Sigmoid colon (tissue), 7 donors: ENCODE data around the gene L1TD1. TPM values are rescaled to one million over a fixed set of nuclear protein-coding genes. Genes with fewer than 3 reads are reported as not detected.
A peak's percentile ranks its signal among the peaks of the same experiment; 100 is the strongest.

Experiments used
- DNase-seq: peaks from one replicate; pipeline ENCODE4 v3.0.0-alpha.2; 2019
- H3K27ac ChIP-seq, 4 donors: fragments of 200-600 bp; sonication (generic); one replicate each; pipeline ENCODE4 v1.5.1; 2016 to 2019; ENCODE audit warnings: mild to moderate bottlenecking in 1 of 4
- H3K27me3 ChIP-seq, 3 donors: fragments of 200-600 bp; sonication (generic); one replicate each; pipeline ENCODE4 v1.5.1; 2019; ENCODE audit warnings: mild to moderate bottlenecking in 1 of 3
- H3K36me3 ChIP-seq, 4 donors: fragments of 200-600 bp; sonication (generic); one replicate each; pipeline ENCODE4 v1.5.1; 2016 to 2019
- H3K4me1 ChIP-seq, 4 donors: fragments of 200-600 bp; sonication (generic); one replicate each; pipeline ENCODE4 v1.5.1; 2017 to 2019
- H3K4me3 ChIP-seq, 4 donors: fragments of 200-600 bp; sonication (generic); one replicate each; pipeline ENCODE4 v1.5.1; 2017 to 2019; ENCODE audit warnings: mild to moderate bottlenecking in 2 of 4, moderate library complexity in 1 of 4
- H3K9me3 ChIP-seq, 4 donors: fragments of 200-600 bp in 3 of 4; sonication (generic) in 3 of 4; one replicate each; pipeline versions ENCODE4 v1.5.1 to v1.6.1; 2013 to 2019
- CTCF ChIP-seq, 4 experiments: fragments of 450-650 bp in 3 of 4; fragments of 200-600 bp in 1 of 4; IDR thresholded peaks; one replicate each; pipeline ENCODE4 v1.5.1; 2016 to 2019; ENCODE audit warnings: antibody characterized with exemption in 4 of 4, mild to moderate bottlenecking in 3 of 4, moderate library complexity in 2 of 4
- EP300 ChIP-seq, 4 donors: sonication (generic); formaldehyde crosslinking; IDR thresholded peaks; one replicate each; pipeline ENCODE4 v1.6.1; 2017; ENCODE audit warnings: antibody characterized with exemption in 4 of 4
- POLR2A ChIP-seq, 2 donors: fragments of 450-650 bp; IDR thresholded peaks; one replicate each; pipeline ENCODE4 v1.6.1; 2016; ENCODE audit warnings: antibody characterized with exemption in 2 of 2, mild to moderate bottlenecking in 2 of 2, moderate library complexity in 2 of 2
- POLR2AphosphoS5 ChIP-seq, 4 donors: sonication (generic); formaldehyde crosslinking; IDR thresholded peaks; one replicate each; pipeline ENCODE4 v1.6.1; 2017; ENCODE audit warnings: antibody characterized with exemption in 4 of 4
- WGBS, 2 donors: extraction: QIAGEN DNeasy Blood & Tissue Kit; methylation state at CpG; one replicate each; pipeline ENCODE4 v1.1.7; 2013; 5-methylcytosine and 5-hydroxymethylcytosine counted together
- intact Hi-C: fragments of 100-400 bp; cut with DNase I; formaldehyde crosslinking; loops from one replicate; pipeline ENCODE4 v1.15.1; 2023
- polyA plus RNA-seq, 3 donors: library from polyadenylated mRNA; stranded (reverse); fragments of 200-250 nt; gene quantifications; one replicate each; pipeline ENCODE4 v1.2.3, GENCODE V29; 2013
- total RNA-seq, 4 donors: library from RNA; depleted of rRNA; stranded (reverse); fragments of >200 nt; gene quantifications; one replicate each; pipeline ENCODE4 v1.1.0, GENCODE V29; 2016
- donor health status: healthy with polysubstance abuse.
- donor health status: Bipolar disorder and iron deficiency.
- donor health status: healthy.

The L1TD1 gene
- total and polyA plus RNA-seq, 7 donors, result under 0.01 to 8.0 (median 1.4) TPM; not detected in 1

- no peak overlapping the region for H3K4me3 ChIP-seq
- H3K9me3 ChIP-seq, result peaks cover 0 to 10% (median 0%) of the 10 kb centered on the region in 4 donors
- no peaks in the 10 kb centered on the region for H3K36me3 ChIP-seq
- H3K4me1 ChIP-seq, result no peaks in the 10 kb centered on the region
- TF ChIP-seq EP300 (IDR thresholded peaks at IDR 0.05) (no peak), CTCF (IDR thresholded peaks at IDR 0.05) (no peak), POLR2A (IDR thresholded peaks at IDR 0.05) (no peak), POLR2AphosphoS5 (IDR thresholded peaks at IDR 0.05) (no peak)
- no peaks in the 10 kb centered on the region for H3K27me3 ChIP-seq
- WGBS, 2 donors, result 0 to 1% methylated on average over 1 of the region's 1 CpG
- DNase-seq, result no peak
- intact Hi-C loops, result no loop called here
- H3K27ac ChIP-seq, result no peak overlapping the region
Measured at GRCh38 chr1:62208970-62209369, 14.3 kb downstream of the L1TD1 start.

DNA sequence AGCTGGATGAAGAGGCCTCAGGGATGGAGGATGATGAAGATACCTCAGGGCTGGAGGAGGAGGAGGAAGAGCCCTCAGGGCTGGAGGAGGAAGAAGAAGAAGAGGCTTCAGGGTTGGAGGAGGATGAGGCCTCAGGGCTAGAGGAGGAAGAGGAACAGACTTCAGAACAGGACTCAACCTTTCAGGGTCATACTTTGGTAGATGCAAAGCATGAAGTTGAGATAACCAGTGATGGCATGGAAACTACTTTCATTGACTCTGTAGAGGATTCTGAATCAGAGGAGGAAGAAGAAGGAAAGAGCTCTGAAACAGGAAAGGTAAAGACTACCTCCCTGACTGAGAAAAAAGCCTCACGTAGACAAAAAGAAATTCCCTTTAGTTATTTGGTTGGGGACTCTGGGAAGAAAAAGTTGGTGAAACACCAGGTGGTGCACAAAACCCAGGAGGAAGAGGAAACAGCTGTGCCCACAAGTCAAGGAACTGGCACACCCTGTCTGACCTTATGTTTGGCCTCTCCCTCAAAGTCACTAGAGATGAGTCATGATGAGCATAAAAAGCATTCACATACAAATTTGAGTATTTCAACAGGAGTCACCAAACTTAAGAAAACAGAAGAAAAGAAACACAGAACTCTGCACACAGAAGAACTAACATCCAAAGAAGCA lies 15.4 kb downstream of the L1TD1 start:
- intact Hi-C loops, result no loop called here
- WGBS, 2 donors, result 73 to 94% methylated on average over 1 of the region's 1 CpG
- no peaks in the 10 kb centered on the region for H3K4me1 ChIP-seq
- H3K36me3 ChIP-seq, result no peaks in the 10 kb centered on the region
- no peak overlapping the region for H3K4me3 ChIP-seq
- peak; percentile 3 for DNase-seq
- peaks cover 0 to 10% (median 0%) of the 10 kb centered on the region in 4 donors for H3K9me3 ChIP-seq
- no peak overlapping the region for H3K27ac ChIP-seq
- TF ChIP-seq POLR2AphosphoS5 (IDR thresholded peaks at IDR 0.05), result no peak
- TF ChIP-seq EP300 (IDR thresholded peaks at IDR 0.05), result no peak
- no peak for TF ChIP-seq CTCF (IDR thresholded peaks at IDR 0.05)
- TF ChIP-seq POLR2A (IDR thresholded peaks at IDR 0.05), result no peak
- H3K27me3 ChIP-seq, result no peaks in the 10 kb centered on the region

DNA sequence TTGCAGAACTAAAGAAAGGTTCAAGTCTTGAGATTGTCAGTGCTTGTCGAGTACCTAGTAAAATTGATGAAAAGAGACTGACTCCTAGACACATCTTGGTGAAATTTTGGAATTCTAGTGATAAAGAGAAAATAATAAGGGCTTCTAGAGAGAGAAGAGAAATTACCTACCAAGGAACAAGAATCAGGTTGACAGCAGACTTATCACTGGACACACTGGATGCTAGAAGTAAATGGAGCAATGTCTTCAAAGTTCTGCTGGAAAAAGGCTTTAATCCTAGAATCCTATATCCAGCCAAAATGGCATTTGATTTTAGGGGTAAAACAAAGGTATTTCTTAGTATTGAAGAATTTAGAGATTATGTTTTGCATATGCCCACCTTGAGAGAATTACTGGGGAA lies 16.3 kb downstream of the L1TD1 start:
- no peak for TF ChIP-seq EP300 (IDR thresholded peaks at IDR 0.05)
- TF ChIP-seq POLR2A (IDR thresholded peaks at IDR 0.05), result no peak
- no peak for TF ChIP-seq CTCF (IDR thresholded peaks at IDR 0.05)
- TF ChIP-seq POLR2AphosphoS5 (IDR thresholded peaks at IDR 0.05), result no peak
- WGBS, 2 donors, result 92 to 95% methylated on average over 1 of the region's 1 CpG
- intact Hi-C loops, result no loop called here

DNA sequence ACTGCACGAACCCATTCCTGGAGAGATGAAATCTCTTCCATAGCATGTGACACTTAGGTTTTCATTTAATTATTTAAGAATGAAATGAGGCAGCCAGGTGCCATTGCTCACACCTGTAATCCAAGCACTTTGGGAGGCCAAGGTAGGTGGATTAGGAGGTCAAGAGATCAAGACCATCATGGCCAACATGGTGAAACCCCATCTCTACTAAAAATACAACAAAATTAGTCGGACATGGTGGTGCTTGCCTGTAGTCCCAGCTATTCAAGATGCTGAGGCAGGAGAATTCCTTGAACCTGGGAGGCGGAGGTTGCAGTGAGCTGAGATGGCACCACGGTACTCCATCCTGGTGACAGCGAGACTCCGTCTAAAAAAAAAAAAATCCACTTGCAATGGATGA lies 17.8 kb downstream of the L1TD1 start:
- Histone ChIP-seq H3K27ac (no peak overlapping the region), H3K9me3 (peaks cover 0 to 10% (median 0%) of the 10 kb centered on the region in 4 donors), H3K4me3 (no peak overlapping the region), H3K27me3 (no peaks in the 10 kb centered on the region), H3K4me1 (no peaks in the 10 kb centered on the region), H3K36me3 (no peaks in the 10 kb centered on the region)
- 82 to 96% methylated on average over 6 of the region's 6 CpGs for WGBS, 2 donors
- peak; percentile 19 for DNase-seq
- intact Hi-C loops, result no loop called here
- TF ChIP-seq EP300 (IDR thresholded peaks at IDR 0.05), result no peak
- no peak for TF ChIP-seq POLR2A (IDR thresholded peaks at IDR 0.05)
- TF ChIP-seq POLR2AphosphoS5 (IDR thresholded peaks at IDR 0.05), result no peak
- no peak for TF ChIP-seq CTCF (IDR thresholded peaks at IDR 0.05)

More for the DNA sequence above, 16.3 kb downstream of the L1TD1 start:
- Histone ChIP-seq H3K9me3 (peaks cover 0 to 10% (median 0%) of the 10 kb centered on the region in 4 donors), H3K27me3 (no peaks in the 10 kb centered on the region), H3K36me3 (no peaks in the 10 kb centered on the region), H3K4me1 (no peaks in the 10 kb centered on the region), H3K27ac (no peak overlapping the region), H3K4me3 (no peak overlapping the region)
- DNase-seq, result no peak
